DMS79 treated with DMSO at 0.1 percent for 48 hours (cell line): Measurements from ENCODE around the gene NTM.

Experiments
- DNase-seq: peaks from one replicate; lab custom pipeline; 2025; lab: John Stamatoyannopoulos, UW

The NTM gene

DNA sequence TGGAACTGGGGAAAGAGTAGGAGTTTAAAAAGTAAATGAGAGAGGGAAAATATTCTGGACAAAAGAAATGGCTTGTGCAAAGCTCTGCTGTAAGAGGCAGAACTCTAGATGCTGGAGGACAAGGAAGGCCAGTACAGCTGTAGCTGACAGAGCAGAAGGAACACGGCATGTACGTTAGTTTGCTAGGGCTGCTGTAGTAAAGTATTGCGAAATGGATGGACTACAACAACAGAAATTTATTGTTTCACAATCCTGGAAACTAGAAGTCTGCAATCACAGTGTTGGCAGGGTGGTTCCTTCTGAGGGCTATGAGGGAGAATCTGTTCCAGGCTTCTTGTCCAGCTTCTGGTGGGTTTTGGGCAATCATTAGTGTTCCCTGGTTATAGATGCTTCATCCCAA, 454.4 kb downstream of the NTM start:
- DNase-seq, result no peak

DNA sequence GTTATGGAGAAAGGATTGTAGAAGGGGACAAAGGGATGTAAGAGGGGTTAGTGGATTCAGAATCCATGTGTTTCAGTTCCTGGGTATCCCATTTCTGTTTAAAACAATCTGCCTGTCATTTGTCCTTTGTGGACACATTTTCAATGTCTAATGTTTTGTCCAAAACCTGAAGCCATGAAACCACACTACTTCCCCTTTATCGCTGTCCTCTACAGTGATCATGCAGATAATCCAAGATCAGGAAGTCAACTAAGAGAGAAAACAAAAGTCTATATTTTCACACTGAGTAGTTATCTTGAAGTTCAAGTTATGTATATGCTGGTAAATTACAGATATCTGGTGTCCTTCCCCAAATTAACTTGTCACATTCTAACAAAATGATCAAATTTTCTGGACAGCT, 457.0 kb downstream of the NTM start:
- DNase-seq, result no peak

DNA sequence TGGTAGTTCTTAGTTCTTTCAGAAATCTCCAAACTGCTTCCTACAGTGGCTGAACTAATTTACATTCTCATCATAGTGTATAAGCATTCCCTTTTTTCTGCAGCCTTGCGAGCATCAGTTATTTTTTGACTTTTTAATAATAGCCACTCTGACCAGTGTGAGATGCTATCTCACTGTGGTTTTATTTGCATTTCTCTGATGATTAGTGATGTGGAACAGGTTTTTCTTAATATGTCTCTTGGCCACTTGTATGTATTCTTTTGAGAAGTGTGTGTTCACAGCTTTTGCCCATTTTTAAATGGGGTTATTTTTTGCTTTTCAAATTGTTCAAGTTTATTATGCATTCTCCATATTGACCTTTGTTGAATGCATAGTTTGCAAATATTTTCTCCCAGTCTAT, 459.3 kb downstream of the NTM start:
- no peak for DNase-seq

DNA sequence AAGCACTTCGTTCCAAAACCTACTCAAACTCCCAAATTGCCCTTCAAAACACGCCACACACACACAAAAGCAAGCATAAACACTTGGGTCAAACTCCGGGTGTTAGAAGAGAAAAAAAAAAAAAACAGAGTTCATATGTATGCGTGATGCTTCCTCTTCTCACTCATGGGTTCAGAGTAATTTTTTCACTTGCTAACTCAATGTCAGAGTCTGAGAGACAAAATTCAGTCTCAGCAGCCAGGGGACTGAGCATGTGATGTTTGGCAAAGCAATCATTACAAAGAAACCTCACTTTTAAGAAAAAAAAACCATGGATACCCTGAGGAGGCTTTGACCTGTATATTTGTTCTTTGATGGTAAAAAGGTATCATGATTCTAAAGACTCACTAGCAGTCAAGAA, 461.7 kb downstream of the NTM start:
- DNase-seq, result no peak

DNA sequence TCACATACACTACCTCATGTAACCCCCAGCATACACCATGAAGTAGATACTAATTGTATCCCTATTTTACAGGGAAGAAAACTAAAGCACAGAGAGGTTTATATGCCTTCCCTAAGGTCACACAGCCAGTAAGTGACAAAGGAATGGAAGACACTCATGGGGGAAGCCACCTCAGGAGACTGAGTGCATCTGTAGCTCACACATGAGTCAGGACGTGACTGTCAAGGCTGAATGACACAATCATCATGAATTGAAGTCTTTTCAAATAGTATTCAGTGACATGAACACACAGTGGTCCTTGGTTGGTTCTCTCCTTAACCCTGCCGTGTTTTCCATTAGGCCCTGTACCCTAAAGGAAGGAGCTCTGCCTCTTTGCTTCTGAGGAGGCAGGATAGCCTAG, 463.0 kb downstream of the NTM start:
- DNase-seq, result no peak

DNA sequence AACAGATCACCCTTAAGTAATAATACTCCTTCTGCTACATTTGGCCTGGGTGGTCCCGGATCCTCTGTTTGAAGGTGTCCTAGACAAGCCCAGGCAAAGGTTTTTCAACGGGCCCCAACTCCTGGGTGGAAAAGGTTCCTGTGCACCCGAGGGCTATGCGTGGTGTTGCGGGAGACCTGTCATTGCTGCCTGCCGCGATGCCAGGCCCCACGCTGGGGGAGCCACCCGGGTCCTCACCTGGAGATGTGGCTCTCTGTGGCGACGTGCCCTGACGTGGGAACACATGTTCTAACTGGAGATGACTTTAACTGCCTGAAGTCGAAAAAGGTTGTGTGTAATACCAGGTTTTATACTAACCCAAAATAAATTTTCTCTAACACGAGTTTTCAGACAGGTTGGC, 467.1 kb downstream of the NTM start:
- no peak for DNase-seq

DNA sequence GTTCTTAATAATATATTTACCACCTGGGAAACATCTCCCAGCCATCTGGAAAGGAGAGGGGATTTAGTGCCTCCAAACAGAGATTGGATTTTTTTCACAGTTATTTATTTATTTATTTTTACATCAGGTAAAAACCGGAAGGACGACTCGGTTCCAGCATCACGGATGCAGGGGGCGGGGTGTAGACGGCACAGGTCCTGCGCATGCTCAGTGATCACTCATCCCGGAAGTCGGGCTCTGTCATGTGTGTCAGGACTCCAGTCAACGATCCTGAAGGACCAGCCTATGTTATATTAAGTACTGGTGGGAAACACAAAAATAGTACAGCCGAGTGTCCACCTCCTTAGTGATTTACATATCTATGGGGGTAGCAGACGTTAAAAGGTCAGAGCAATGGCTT, 467.6 kb downstream of the NTM start:
- DNase-seq, result no peak

DNA sequence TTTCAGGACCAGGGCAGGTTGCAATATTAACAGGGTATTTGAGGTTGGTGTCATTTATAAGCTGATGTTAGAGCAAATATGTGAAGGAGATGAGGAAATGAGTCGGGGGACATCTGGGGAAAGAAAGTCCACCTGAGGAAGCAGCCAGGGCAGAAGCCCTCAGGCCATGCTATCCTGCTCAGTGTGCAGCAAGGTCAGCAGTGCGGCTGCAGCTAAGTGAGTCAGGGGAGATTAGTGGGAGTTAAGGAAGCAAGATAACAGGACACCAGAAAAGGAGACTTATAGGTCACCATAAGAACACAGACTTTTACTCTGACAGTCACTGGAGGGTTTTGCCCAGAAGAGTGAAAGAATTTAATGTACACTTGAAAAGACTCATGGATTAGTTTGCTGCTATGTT, 468.9 kb downstream of the NTM start:
- no peak for DNase-seq

DNA sequence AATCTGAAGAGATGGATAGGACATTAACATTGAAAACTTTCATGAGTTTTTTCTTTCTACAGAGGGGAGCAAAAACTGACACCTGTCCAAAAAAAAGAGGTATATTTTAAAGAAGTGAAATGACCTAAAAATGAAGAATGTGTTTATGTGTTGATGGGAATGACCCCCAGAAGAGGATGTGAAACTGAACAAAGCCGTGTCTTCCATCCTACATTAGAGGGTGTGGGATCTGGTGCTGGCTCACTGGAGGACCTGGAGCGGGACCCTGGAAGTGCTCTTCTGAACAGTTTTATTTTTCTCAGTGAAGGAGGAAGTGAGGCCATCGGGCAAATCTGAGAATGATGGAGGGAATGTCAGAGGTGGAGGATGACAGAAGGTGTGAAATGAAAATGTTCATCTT, 470.1 kb downstream of the NTM start:
- DNase-seq, result no peak

DNA sequence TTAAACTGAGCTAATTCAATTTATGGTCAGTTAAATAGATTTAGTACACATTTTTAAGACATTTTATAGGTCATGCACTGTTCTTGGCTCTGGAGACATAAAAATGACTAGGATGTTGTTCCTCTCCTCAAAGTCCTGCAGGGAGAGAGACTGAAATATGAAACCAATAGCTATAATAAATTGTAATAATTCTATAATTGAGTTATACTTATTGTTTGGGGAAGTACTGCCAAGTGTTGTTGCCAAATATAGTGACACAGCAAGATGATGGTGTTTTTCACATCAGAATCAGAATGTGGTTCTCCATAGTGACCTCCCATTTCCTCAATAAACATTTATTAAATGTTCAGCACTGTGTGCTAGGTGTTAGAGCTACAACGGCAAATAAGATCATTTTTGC, 470.6 kb downstream of the NTM start:
- no peak for DNase-seq

DNA sequence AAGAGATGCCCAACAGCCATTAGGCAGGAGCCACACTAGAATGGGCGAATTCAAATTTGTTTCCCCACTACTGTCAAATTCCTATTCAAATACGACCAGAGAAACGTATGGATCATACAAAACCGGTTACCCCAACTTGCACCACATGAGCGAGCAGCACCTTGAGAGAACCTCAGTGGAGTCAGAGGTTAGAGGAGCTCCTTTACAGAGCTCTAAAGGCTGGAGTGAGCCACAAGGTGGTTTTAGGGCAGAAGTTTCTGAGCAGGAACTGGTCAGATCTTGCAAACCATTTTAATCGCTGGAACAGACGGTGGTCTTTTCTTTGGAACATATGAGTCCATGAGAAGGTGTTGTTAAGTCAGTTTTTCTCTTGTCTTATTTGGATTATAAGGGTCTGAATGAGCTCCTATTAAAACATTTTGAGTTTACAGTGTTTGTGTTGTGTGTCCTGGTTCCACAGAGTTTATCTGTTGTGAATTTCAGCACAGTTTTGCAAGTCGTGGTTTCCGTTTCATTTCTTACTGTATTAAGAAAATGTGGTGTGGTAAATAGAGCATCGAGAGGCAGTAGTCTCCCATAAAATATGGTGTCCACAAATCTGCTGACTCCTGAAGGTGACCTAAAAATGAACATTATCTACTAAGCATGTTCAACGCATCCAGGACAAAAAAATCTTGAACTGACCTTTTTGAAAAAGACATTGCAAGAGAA, 471.7 kb downstream of the NTM start:
- DNase-seq, result no peak

DNA sequence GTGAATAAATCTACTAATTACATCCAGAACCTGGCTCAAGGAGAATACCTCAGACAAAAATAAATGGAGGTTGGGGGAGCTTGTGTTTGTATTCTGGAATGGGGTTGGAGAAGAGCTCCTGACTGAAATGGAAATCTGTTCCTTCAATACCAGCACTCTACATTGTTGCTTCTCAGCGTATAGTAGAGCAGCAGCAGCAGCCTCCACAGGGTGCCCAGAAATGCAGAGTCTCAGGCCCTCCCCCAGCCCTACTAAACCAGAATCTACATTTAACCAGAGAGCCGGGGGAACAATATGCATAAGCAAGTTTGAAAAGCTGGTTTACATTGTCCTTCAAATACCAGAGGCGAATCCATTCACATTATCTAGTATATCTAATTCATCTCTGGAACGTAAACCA, 474.8 kb downstream of the NTM start:
- no peak for DNase-seq

DNA sequence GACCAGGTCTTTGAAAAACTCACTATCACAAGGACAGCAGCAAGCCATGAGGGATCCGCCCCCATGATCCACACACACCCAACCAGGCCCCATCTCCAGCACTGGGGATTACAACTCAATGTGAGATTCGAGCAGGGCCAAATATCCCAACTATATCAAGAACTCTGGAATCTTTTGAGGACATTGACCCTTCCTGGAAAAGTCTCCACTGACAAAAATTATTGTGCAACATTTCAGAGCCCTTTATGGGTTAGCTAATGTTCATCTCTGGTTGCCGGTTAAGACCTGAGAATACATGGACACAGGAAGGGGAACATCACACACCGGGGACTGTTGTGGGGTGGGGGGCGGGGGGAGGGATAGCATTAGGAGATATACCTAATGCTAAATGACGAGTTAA, 479.1 kb downstream of the NTM start:
- no peak for DNase-seq

DNA sequence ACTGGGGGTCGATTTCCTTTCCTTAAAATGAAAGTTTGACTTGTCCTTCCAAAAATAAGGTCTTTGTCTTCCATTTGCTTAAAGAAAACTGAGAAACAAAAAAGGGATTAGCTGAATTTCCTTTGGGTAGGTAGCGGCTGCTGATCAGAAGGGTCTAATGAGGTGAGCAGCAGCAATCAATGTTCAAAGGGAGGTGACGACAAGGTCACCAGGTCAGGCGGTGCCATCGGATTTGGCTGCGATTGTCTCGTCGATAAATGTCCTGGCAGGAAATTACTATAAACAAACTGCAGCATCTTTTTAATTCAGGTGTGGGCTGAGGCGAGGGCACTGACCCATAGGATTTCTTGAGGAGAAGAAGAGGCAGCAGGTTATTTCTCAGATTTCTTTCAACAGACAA, 480.1 kb downstream of the NTM start:
- no peak for DNase-seq

DNA sequence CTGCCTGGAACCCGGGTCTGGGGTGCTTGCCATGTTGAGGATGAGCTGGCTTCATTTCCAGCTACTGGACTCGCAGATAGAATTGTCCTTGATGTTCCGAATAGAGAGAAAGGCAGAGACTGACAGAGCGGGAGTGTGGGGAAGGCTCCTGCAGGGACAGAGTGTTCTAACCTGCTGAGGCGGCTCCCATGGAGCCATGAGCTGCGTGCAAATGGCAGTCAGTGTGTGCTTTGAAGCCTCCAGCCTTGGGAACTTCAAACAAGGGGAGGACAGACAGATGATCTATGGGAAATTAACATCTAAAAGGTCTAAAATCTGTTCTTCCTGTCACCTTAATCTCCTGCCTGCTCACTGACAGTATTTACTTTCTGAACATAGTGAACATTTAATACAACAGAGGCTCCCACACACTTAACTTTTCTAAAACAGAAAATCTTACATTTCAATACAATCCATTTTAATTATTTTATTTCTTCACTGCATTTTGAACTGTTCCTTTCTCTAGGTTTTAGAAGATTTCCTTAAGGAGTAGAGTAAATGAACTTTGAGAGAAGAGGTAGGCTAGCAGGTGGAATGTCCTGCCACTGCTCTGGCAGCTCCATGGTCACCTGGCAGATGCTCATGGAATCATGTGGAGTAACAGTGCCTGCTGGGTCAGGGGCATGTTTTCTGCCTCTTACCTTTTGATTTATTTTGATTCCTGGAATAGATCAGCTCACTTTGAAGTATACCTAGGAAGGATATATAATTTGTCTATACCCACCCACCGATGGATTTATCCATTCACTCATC, 481.7 kb downstream of the NTM start:
- DNase-seq, result no peak

DNA sequence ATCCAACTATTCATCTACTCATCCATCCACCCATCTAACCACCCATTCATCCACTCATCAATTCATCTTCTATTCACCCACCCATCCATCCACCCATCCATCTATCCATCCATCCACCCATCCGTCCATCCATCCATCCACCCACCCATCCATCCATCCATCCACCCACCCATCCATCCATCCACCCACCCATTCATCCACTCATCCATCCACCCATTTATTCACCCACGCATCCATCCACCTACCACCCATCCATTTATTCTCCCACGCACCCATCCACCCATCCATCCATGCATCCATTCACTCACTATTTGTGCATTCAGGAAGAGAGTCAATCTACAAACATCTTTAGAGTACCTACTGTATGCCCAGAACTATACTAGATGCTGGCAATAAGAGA, 482.3 kb downstream of the NTM start:
- DNase-seq, result no peak

DNA sequence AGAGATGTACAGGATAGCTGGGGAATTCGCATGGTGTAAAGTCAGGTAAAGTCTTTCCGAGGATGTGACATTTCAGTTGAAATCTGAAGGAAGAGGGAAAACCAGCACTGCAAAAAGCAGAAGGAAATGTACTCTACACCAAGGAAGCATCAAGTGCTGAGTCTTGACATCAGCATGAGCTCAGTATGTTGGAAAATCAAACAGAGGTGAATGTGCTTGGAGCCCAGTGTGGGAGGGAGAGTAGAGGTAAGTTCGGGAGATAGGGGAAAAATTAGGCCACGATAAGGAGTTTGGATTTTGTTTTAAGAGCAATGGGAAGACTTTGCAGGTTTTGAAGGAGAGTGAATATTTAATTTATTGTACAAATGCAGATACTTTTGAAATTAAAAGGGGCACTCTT, 484.0 kb downstream of the NTM start:
- no peak for DNase-seq

DNA sequence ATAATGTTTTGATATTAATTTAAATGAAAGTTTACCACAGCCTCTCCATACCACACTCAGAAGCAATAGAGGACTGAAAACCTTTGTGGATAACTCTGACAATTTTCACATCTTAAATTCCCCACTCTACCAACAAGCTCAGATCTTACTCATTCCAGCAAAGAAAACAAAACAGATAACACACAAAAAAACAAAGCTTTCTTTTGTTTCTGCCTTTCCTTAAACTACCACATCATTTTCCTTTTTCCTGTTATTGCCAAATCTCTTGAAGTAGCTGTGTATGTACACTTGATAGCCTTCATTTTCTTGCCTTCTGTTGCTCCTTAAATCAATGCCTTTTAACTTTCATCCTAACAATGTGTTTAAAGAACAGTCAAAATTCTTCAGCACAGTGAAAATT, 484.9 kb downstream of the NTM start:
- DNase-seq, result no peak

DNA sequence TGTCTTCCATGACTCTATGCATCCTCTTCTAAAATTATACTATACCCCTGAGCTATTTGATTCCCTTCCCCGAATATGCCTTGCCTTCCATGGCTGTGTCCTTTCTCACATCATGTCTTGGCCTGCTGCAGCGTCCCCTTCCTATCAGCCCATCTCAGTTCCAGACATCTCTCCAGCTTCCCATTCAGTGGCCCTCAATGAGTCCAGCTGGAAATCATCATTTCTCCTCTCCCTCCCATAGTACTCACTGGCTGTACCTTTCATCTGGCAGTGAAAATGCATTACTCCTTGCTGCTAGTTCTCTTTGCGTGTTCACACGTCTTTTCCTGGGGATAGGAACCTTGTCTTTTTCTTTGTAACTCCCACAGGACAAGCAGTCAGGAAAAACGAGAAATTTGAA, 486.8 kb downstream of the NTM start:
- no peak for DNase-seq

DNA sequence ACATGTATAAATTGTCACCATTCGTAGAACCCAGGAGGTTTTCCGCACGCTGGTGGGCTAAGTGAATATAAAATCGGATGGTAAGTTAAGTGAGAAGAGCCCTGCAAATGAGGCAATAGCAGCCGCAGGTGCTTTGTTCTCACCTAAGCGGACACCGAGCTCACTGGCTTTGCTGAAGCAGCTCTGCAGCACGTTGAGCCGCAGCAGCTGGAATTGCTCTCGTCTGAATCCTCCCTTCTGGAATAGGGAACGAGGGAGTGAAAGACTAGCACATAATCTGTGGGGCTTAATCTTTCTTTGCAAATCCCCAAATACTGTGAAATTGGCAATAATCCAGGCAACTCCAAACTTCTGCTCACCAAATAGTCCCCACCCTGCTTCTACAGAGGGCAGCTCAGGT, 488.1 kb downstream of the NTM start:
- DNase-seq, result no peak

DNA sequence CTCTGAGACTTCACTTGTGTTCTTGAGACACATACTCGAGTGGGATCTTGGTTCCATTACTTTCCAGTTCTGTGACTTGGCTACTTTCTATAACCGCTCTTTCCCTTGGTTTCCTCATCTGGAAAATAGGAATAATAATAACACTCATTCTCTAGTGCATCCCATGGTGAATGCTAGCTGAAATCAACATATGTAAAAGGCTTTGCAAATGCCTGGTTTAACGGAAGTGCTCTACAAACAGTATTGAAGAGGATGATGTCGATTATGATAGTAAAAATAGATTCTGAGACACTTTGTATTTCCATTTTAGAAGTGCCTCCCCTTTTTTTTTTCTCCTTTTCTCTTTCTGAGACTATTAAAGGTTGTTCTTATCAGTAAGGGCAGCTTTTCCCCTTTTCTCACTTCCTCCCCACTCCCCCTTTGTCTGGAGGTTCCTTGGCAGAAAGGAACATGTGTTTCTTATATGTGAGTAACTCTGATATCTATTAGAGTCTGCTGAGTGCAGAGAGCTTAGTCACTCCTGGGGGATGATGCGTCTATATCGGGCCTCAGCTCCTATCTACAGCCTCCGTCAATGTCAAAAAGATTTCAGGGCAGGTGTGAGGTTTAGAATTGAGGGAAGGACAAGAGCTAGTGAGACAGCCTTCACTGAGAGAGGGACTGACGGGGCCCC, 489.3 kb downstream of the NTM start:
- no peak for DNase-seq

DNA sequence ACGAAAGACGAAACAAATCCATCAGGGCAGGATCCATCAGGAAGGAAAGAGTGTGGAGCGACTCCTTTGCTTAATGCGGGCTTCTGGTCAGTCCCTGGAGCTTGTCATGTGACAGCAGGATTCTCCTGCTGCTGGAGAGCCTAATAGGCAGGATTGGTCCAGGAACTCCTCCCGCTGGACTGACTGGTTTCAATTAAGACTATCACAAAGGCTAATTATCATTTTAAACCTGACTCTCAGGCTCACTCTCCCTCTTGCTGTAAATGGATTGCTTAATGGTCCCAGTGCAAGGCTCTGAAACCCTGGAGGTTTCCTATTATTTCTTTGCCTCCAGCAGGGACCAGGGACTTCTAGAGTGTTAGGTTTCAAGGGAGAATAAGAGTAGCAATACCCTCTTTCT, 493.8 kb downstream of the NTM start:
- DNase-seq, result no peak

DNA sequence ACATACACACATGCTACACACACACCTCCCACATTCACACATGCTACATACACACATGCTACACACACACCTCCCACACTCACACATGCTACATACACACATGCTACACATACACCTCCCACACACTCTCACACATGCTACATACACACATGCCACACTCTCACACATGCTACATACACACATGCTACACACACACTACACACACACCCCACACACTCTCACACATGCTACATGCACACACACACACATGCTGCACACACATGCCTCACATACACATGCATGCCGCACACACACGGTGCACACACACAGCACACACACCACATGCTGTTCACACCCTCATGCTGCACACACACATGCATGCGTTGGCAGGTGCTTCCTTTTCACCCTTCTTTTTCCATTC, 495.4 kb downstream of the NTM start:
- no peak for DNase-seq
